ENCODE measurements around the gene SAMD4A.

SAMD4A gene

GRCh38 chr14:54549862-54550261 is 17.1 kb upstream of the SAMD4A start:
- no peaks in the 10 kb centered on the region for H3K4me1 ChIP-seq (ENCODE audit: control insufficient read depth in 1 of 2, insufficient read depth in 2 of 2, low read length in 2 of 2)
- H2BK120ac ChIP-seq (ENCODE audit: insufficient read depth, low read length, poor library complexity): no peak overlapping the region
- no peaks in the 10 kb centered on the region for H3K27me3 ChIP-seq (ENCODE audit: insufficient read depth, low read length)
- WGBS (ENCODE audit: extremely low coverage, insufficient coverage, insufficient read length): no CpG with 5 or more reads among the region's 3 CpGs
- H4K91ac ChIP-seq (ENCODE audit: low read depth, low read length): no peak overlapping the region
- no peak overlapping the region for H3K4me2 ChIP-seq (ENCODE audit: low read length)
- H3K14ac ChIP-seq (ENCODE audit: low read length): no peak overlapping the region
- H3K23ac ChIP-seq (ENCODE audit: low read length): no peak overlapping the region
- H4K8ac ChIP-seq (ENCODE audit: low read depth, low read length): no peak overlapping the region
- no peak for DNase-seq
- H2BK5ac ChIP-seq (ENCODE audit: low read depth, low read length, poor library complexity): no peak overlapping the region
- H2AK5ac ChIP-seq (ENCODE audit: low read length): no peak overlapping the region
- no peak overlapping the region for H3K9ac ChIP-seq (ENCODE audit: low read length)
- no peak overlapping the region for H2BK12ac ChIP-seq (ENCODE audit: low read length)
- no peak overlapping the region for H2AFZ ChIP-seq (ENCODE audit: insufficient read depth, low read length, poor library complexity)
- H3K36me3 ChIP-seq (ENCODE audit: control insufficient read depth in 1 of 2, insufficient read depth in 2 of 2, low read length in 2 of 2): no peaks in the 10 kb centered on the region
- H3K4me3 ChIP-seq (ENCODE audit: low read depth, low read length): no peak overlapping the region
- H3K27ac ChIP-seq (ENCODE audit: low read depth, low read length): no peak overlapping the region
- H3K18ac ChIP-seq (ENCODE audit: low read length): no peak overlapping the region
- H4K12ac ChIP-seq (ENCODE audit: low read depth, low read length): no peak overlapping the region
- H3K4ac ChIP-seq (ENCODE audit: low read depth, low read length): no peak overlapping the region
- no peaks in the 10 kb centered on the region for H3K79me2 ChIP-seq (ENCODE audit: control insufficient read depth, insufficient read depth, low read length, poor library complexity)
- H3K79me1 ChIP-seq (ENCODE audit: low read length): no peaks in the 10 kb centered on the region
- no peaks in the 10 kb centered on the region for H3K9me3 ChIP-seq (ENCODE audit: insufficient read depth, low read depth, low read length)

- Histone ChIP-seq H3K4me3 (ENCODE audit: low read depth, low read length) (no peak overlapping the region), H3K4me2 (ENCODE audit: low read length) (no peak overlapping the region), H2BK120ac (ENCODE audit: insufficient read depth, low read length, poor library complexity) (no peak overlapping the region), H2BK5ac (ENCODE audit: low read depth, low read length, poor library complexity) (no peak overlapping the region), H3K9me3 (ENCODE audit: insufficient read depth, low read depth, low read length) (no peaks in the 10 kb centered on the region), H3K79me1 (ENCODE audit: low read length) (no peaks in the 10 kb centered on the region), H2BK12ac (ENCODE audit: low read length) (no peak overlapping the region), H3K27me3 (ENCODE audit: insufficient read depth, low read length) (no peaks in the 10 kb centered on the region), H2AK5ac (ENCODE audit: low read length) (no peak overlapping the region), H3K18ac (ENCODE audit: low read length) (no peak overlapping the region), H3K79me2 (ENCODE audit: control insufficient read depth, insufficient read depth, low read length, poor library complexity) (no peaks in the 10 kb centered on the region), H3K14ac (ENCODE audit: low read length) (no peak overlapping the region), H2AFZ (ENCODE audit: insufficient read depth, low read length, poor library complexity) (no peak overlapping the region), H3K4me1 (ENCODE audit: control insufficient read depth in 1 of 2, insufficient read depth in 2 of 2, low read length in 2 of 2) (no peaks in the 10 kb centered on the region), H3K4ac (ENCODE audit: low read depth, low read length) (no peak overlapping the region), H4K8ac (ENCODE audit: low read depth, low read length) (no peak overlapping the region), H3K9ac (ENCODE audit: low read length) (no peak overlapping the region), H3K36me3 (ENCODE audit: control insufficient read depth in 1 of 2, insufficient read depth in 2 of 2, low read length in 2 of 2) (no peaks in the 10 kb centered on the region), H4K12ac (ENCODE audit: low read depth, low read length) (no peak overlapping the region), H3K27ac (ENCODE audit: low read depth, low read length) (no peak overlapping the region), H3K23ac (ENCODE audit: low read length) (no peak overlapping the region), H4K91ac (ENCODE audit: low read depth, low read length) (no peak overlapping the region)
- DNase-seq: no peak
- WGBS (ENCODE audit: extremely low coverage, insufficient coverage, insufficient read length): no CpG with 5 or more reads among the region's 1 CpG
Measured at GRCh38 chr14:54550514-54550913, 16.4 kb upstream of the SAMD4A start.

GRCh38 chr14:54554401-54554800 is 12.5 kb upstream of the SAMD4A start:
- Histone ChIP-seq H3K18ac (ENCODE audit: low read length) (no peak overlapping the region), H2BK120ac (ENCODE audit: insufficient read depth, low read length, poor library complexity) (no peak overlapping the region), H3K4ac (ENCODE audit: low read depth, low read length) (no peak overlapping the region), H2AK5ac (ENCODE audit: low read length) (no peak overlapping the region), H3K9ac (ENCODE audit: low read length) (no peak overlapping the region), H3K36me3 (ENCODE audit: control insufficient read depth in 1 of 2, insufficient read depth in 2 of 2, low read length in 2 of 2) (no peaks in the 10 kb centered on the region), H2AFZ (ENCODE audit: insufficient read depth, low read length, poor library complexity) (no peak overlapping the region), H3K4me1 (ENCODE audit: control insufficient read depth in 1 of 2, insufficient read depth in 2 of 2, low read length in 2 of 2) (no peaks in the 10 kb centered on the region), H2BK5ac (ENCODE audit: low read depth, low read length, poor library complexity) (no peak overlapping the region), H3K79me2 (ENCODE audit: control insufficient read depth, insufficient read depth, low read length, poor library complexity) (no peaks in the 10 kb centered on the region), H2BK12ac (ENCODE audit: low read length) (no peak overlapping the region), H3K4me2 (ENCODE audit: low read length) (no peak overlapping the region), H3K79me1 (ENCODE audit: low read length) (peaks cover 2% of the 10 kb centered on the region), H3K23ac (ENCODE audit: low read length) (peak overlapping the region; percentile 6), H4K12ac (ENCODE audit: low read depth, low read length) (no peak overlapping the region), H4K91ac (ENCODE audit: low read depth, low read length) (no peak overlapping the region), H4K8ac (ENCODE audit: low read depth, low read length) (no peak overlapping the region), H3K27me3 (ENCODE audit: insufficient read depth, low read length) (no peaks in the 10 kb centered on the region), H3K9me3 (ENCODE audit: insufficient read depth, low read depth, low read length) (no peaks in the 10 kb centered on the region), H3K27ac (ENCODE audit: low read depth, low read length) (no peak overlapping the region), H3K4me3 (ENCODE audit: low read depth, low read length) (no peak overlapping the region), H3K14ac (ENCODE audit: low read length) (no peak overlapping the region)
- no peak for DNase-seq
- no CpG with 5 or more reads among the region's 2 CpGs for WGBS (ENCODE audit: extremely low coverage, insufficient coverage, insufficient read length)

- Histone ChIP-seq H2AK5ac (ENCODE audit: low read length) (no peak overlapping the region), H3K23ac (ENCODE audit: low read length) (no peak overlapping the region), H3K79me1 (ENCODE audit: low read length) (peaks cover 2% of the 10 kb centered on the region), H3K79me2 (ENCODE audit: control insufficient read depth, insufficient read depth, low read length, poor library complexity) (no peaks in the 10 kb centered on the region), H3K27ac (ENCODE audit: low read depth, low read length) (no peak overlapping the region), H2BK120ac (ENCODE audit: insufficient read depth, low read length, poor library complexity) (no peak overlapping the region), H3K18ac (ENCODE audit: low read length) (no peak overlapping the region), H4K8ac (ENCODE audit: low read depth, low read length) (no peak overlapping the region), H4K91ac (ENCODE audit: low read depth, low read length) (no peak overlapping the region), H3K27me3 (ENCODE audit: insufficient read depth, low read length) (no peaks in the 10 kb centered on the region), H3K36me3 (ENCODE audit: control insufficient read depth in 1 of 2, insufficient read depth in 2 of 2, low read length in 2 of 2) (no peaks in the 10 kb centered on the region), H3K14ac (ENCODE audit: low read length) (no peak overlapping the region), H2BK12ac (ENCODE audit: low read length) (no peak overlapping the region), H4K12ac (ENCODE audit: low read depth, low read length) (no peak overlapping the region), H2BK5ac (ENCODE audit: low read depth, low read length, poor library complexity) (no peak overlapping the region), H3K9ac (ENCODE audit: low read length) (no peak overlapping the region), H3K9me3 (ENCODE audit: insufficient read depth, low read depth, low read length) (no peaks in the 10 kb centered on the region), H3K4ac (ENCODE audit: low read depth, low read length) (no peak overlapping the region), H3K4me3 (ENCODE audit: low read depth, low read length) (no peak overlapping the region), H2AFZ (ENCODE audit: insufficient read depth, low read length, poor library complexity) (no peak overlapping the region), H3K4me1 (ENCODE audit: control insufficient read depth in 1 of 2, insufficient read depth in 2 of 2, low read length in 2 of 2) (no peaks in the 10 kb centered on the region), H3K4me2 (ENCODE audit: low read length) (no peak overlapping the region)
- WGBS (ENCODE audit: extremely low coverage, insufficient coverage, insufficient read length): no CpG with 5 or more reads among the region's 2 CpGs
- no peak for DNase-seq
Measured at GRCh38 chr14:54555651-54556050, 11.3 kb upstream of the SAMD4A start.
